GM20431 (cell line): ENCODE results near the gene SEMA3E.

Source experiments
- in situ Hi-C: fragments of 300-500 bp; cut with MseI, MboI; formaldehyde crosslinking; loops from one replicate; pipeline ENCODE4 v1.15.0; 2020; ENCODE audit warnings: low sequenced_read_pairs; ENCODE audit not compliant: unreplicated experiment

SEMA3E gene

DNA sequence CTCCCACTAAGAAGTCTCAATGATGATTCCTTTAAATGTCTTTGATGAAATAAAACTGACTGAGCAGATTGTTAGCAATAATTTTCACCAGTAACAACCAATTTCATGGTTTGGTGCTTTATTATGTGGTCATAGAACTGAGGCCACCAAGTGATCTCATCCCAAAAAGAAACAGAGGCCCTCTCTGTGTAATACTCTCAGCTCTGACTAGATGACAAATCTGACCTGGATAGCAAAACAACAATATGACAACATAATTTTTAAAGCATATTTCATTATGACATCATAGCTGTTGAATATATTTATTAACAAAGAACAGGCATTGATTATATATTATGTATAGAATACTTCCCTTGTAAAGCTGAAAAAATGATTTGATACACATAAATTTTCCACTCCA is 5.9 kb downstream of the SEMA3E start:
- in situ Hi-C loops: no loop called here

DNA sequence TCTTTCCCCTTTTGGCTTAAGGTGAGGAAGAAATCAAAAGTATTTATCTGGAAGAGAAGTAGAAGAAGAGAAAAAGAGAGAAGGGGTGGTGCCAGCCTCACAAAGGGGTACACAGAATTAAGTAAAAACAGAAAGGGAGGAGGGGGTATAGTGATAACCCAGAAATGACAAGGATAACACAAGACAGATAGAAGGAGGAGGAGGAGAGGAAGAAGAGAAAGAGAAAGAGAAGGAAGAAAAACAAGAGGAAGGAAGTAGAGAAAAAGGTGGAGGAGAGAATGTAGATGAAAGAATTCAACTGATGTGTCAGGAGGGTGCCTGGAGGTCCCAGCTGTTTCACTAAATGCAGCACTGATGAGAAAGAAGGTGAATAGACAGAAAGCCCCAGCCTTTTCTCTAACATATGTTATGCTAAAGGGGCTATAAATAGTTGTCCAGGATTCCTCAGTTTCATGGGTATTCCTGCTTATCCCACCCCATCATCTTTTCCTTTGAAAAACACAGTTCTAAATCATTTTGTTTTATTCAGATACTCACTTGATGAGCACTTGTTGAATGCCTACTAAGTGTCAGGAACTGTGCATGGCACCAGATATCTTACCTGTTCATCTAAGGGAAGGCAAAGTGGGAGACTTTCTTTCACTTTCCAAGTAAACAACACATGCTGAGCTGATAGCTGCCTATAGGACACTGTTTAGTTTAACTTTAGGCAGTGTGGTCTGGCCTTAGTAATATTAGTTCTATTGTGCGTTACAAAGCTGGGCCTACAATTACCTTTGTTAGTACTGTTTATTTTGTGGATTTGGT is 8.0 kb downstream of the SEMA3E start:
- in situ Hi-C loops: no loop called here

DNA sequence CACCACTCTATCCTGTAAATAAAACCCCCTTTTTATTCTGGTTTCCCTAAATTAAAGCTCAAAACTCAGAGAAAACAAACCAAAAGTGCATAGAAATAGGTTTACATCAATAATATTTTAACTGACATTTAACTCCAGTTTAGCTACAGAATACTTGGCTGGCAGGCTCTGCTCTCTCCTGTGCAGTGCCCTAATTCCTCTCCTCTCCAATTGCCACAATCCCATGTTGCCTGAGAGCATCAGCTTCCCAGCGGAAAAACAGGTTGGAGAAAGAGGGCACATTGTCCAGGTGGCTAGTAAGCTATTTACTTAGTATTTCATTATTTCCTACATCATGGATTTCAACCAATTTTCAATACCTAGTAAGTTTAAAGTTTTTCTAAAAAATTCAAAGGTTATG is 8.7 kb downstream of the SEMA3E start:
- in situ Hi-C loops: no loop called here

DNA sequence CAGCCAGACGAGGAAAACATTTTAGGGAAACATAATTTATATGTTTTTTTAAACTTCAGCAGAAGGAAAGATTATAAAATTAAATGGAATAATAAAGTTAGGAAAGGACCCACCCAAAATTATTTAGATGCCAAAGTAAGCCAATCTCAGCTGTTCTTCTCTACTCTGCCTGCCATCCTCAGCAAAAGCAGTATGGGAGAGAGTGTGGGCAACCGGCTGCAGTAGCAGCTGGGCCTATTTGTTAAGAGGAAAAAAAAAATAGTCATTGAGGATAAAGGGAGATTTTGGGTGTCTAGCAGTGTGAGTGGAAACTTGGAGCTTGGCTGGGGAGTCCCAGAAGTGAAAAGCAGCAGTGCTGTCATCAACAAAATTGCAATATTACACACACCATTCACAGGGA is 15.4 kb downstream of the SEMA3E start:
- in situ Hi-C loops: no loop called here

DNA sequence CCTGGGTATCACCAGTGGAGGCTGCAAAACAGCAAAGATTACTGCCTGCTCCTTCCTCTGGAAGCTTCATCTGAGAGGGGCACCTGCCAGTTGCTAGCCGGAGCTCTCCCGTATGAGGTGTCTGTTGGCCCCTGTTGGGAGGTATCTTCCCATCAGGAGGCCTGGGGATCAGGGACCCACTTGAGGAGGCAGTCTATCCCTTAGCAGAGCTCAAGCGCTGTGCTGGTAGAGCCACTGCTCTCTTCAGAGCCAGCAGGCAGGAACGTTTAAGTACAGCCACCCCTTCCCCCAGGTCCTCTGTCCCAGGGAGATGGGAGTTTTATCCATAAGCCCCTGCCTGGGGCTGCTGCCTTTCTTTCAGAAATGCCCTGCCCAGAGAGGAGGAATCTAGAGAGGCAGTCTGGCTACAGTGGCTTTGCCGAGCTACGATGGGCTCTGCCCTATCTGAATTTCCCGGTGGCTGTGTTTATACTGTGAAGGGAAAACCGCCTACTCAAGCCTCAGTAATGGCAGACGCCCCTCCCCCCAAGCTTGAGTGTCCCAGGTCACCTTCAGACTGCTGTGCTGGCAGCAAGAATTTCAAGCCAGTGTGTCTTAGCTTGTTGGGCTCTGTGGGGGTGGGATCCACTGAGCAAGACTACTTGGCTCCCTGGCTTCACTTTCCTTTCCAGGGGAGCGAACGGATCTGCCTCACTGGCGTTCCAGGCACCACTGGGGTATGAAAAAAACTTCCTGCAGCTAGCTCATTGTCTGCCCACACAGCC is 19.6 kb downstream of the SEMA3E start:
- in situ Hi-C loops: no loop called here

DNA sequence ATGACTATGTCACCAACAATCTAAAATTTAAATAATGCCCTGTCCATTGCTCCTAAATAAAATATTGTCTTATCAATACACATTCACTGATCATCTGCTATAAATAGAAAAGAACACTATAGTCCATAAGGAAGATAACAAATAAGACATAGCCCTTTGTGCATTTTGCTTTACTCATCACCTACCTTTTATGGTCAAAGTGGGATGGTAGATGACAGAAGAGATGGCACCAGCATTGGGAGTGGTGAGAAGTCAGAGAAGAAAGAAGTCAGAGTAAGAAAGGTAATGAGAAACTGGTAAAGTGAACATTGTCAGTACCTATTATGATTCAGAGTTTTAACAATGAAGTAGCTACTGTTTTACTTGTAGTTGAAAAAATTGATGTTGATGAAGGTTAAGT is 31.1 kb downstream of the SEMA3E start:
- in situ Hi-C loops: no loop called here

GRCh38 chr7:83614112-83614511 is 34.8 kb downstream of the SEMA3E start:
- in situ Hi-C loops: no loop called here

- in situ Hi-C loops: no loop called here
Measured at GRCh38 chr7:83613232-83613631, 35.7 kb downstream of the SEMA3E start.

GRCh38 chr7:83611776-83612175 is 37.2 kb downstream of the SEMA3E start:
- in situ Hi-C loops: no loop called here

GRCh38 chr7:83610649-83611304 is 38.2 kb downstream of the SEMA3E start:
- in situ Hi-C loops: no loop called here

DNA sequence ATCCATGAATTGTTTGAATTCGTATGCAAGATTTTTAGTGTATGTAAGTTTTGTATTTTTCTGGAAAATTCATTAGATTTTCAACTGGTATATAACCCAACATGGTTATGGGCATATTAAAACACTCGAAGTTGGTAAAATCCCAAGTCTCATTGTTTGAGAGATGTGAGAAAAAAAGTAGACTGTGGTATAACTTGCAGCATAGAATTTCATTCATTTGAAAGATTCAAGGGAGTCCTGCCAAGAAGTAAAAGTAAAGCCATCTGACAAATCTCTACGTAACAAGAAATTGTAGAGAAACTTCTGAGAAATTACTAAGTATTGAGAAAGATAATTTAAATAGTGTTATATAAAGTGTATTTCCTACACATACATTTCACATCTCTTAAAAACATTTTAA is 40.2 kb downstream of the SEMA3E start:
- in situ Hi-C loops: no loop called here

DNA sequence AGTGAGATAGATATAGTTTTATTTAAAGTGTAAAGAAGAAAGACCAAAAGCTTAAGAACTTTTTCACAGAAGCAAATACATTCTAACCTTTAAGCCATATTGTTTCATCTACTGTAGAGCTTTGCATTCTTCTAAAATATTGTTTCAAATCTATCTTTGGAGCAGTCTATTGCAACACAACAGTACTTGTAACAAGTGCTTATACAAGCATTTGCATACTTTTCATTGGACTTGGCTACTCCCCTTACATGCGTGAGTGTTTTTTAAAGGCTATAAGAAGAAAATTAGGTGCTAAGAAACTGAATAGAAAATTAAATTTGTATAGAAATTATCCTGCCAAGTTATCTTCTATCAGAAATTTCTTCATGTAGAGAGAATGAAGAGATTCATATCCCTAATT is 45.3 kb downstream of the SEMA3E start:
- in situ Hi-C loops: no loop called here

DNA sequence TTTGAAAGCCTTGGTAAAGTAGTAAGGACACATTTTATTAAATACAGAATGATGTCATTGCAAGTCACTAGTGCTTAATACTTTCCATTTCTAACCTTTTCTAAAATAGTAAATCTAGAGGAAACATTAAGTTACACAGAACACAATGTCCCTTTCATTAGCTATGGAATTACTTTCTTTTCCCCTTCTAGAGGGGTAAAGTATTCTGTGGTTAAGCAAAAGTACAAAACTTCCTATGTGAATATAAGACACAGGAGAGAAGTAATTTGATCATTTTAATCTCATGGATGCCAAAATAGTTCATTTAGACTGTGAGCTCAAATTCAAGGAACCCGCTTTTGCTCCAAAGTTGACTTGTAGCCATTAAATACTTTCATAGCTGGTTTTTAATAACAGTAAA is 49.8 kb downstream of the SEMA3E start:
- in situ Hi-C loops: no loop called here

DNA sequence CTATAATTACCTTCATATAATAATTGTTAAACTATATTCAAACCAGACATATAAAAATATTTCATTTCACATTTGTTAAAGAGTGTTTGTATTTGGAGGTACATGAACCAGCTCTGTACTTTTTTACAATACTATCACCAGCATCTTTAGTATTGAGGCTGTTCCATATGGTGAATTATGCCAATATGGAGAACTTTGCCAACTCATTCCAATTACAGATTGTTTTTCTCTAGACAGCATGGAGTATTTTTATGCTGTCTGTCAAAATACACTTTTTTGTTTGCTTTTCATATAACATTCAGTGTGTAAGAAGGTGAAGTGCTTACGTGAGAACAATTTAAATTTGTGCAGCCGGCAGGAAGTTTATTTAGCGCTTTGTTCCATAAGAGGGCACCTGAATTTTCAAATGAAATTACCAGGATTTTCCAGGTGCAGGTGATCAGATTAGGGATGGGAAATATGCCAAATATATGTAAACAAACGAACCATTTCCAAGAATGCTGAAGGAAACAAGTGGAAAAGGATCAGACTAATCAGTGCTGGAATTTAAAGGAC is 54.9 kb downstream of the SEMA3E start:
- in situ Hi-C loops: no loop called here

DNA sequence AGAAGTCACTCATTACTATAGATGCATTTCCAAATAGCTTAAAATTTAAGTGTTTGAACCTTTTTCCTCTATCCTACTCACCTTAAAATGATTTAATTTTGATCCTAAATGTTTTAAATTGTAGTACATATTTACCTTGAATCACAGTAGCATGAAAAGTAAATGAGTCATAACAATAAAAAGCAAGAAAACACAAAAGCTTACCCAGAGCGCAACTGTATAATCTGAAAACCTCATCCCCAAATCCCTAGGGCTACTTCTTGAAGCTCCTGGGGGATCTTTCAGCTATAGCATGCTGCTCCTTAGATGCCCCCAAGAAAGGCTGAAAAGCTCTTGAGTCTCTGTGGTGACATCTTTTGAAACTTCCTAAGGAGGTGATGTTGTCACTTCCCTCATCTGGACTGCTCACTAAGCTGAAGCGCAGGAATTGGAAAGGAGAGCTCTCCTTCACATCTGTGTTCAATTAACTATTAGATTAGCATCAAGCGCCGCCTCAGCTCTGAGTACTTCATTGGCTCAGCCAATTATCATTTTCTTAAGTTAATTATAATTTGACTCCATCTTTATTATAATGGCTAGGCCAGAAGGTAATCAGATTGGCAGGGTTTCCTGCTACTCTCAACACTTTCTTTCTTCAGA is 60.2 kb downstream of the SEMA3E start:
- in situ Hi-C loops: no loop called here

- in situ Hi-C loops: no loop called here
Measured at GRCh38 chr7:83586281-83586680, 62.7 kb downstream of the SEMA3E start.

DNA sequence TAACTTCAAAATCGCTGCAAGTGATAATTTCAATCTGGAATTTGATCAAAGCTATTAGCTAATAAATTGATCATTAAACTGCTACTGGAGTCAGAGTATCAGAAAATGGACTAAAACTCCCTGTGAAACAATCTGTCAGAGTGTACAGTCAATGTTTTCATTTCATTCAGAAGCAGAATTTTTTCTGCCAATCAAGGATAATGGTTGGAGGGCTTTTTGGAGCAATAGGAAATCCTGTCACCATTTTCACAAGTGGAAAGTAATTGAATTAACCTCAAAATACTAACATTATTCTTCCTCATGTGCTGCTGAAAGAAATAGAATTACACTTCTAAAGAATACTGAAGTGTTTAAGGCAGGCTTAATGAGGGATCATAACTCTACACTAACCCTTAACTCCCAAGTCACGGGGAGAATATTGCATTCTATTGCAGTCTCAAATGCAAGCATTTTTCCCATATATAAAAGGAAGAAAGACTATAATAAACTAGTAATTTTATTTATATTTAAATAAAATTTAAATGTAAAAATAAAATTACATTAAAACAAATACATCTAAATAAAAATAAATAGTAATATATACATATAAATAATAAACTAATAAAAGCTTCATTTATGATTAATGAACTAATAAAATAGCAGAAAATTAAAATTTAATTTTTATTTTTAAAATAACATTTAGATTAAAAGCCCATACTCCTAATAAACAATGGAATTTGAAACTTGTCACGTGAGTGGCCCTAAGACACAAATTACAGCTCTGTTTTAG is 67.1 kb downstream of the SEMA3E start:
- in situ Hi-C loops: no loop called here

DNA sequence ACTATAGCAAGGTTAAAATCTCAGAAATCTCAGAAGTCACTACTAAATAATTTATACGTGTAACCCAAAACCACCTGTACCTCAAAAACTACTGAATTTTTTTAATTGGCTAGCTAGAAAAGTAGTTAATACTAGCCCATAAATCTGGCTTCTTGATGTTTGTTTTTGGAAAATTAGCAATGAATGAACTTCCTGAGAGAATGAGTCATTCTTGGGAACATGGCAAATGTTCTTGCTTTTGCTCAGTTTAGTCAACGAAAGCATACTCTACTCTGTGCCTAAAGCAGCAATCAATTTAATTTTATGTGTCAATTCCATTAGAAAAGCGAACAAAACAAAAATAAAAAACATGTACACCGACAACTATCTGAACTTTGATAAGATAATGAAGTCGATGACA is 69.2 kb downstream of the SEMA3E start:
- in situ Hi-C loops: no loop called here

DNA sequence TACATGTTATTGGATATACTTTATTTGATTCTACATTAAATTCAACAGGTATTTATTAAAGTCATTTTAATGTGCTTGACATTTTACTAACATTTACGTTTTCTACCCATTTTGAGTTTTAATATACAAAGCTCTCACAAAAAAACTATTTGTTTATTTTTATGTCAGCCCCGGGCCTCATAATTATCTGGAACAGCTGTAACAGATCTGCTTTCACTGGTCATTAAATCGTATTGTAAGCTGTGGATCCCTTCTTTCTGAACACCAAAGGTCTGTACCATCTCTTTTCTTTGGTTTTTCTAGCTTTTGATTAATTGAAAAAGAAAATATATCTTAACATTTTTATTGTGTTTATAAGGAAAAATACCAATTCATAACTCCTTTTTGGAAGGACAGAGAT is 73.5 kb downstream of the SEMA3E start:
- in situ Hi-C loops: no loop called here

DNA sequence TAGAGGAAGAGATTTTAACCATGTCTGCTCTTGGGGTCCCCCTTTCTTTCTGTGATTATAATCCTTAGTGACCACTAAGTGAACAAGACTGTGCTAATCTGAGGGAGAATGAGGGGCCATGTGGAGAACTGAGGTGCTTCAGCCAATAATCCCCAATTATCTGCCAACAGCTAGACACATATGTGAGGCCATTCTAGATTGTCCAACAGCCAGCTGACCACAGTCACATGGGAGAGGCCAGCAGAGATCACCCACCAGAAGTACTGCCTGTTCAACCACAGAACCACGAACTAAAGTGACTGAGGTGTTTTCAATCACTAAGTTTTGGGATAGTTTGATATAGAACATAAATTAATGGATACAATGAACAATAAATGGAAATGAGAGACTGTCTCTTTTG is 74.3 kb downstream of the SEMA3E start:
- in situ Hi-C loops: no loop called here
